Hippocampal formation (tissue), 2 donors: ENCODE results near the gene ARFGAP1.
"Not testable (repeated sequence)": the region's sequence is repeated elsewhere in the genome, so short reads cannot be mapped to it uniquely, and the experiment has no call there.

Source experiments
- DNase-seq, 2 donors: peaks; one replicate each; lab custom pipeline; 2025; lab: John Stamatoyannopoulos, UW

ARFGAP1 gene

GRCh38 chr20:63290136-63290676 lies 17.6 kb downstream of the ARFGAP1 start:
- DNase-seq, result no peak

GRCh38 chr20:63290677-63291472 lies 18.3 kb downstream of the ARFGAP1 start:
- DNase-seq, result no peak

- DNase-seq, result no peak
Observed at GRCh38 chr20:63291811-63292210, 19.2 kb downstream of the ARFGAP1 start.

GRCh38 chr20:63292292-63292701 lies 19.7 kb downstream of the ARFGAP1 start:
- no peak for DNase-seq

GRCh38 chr20:63292904-63293303 lies 20.3 kb downstream of the ARFGAP1 start, which contains the start of gene COL20A1:
Gene COL20A1, plus strand, starts transcription at chr20:63293186. Its CDS starts 1,922 bp downstream, at chr20:63295108.
- DNase-seq, result no peak

GRCh38 chr20:63293456-63293855 lies 20.8 kb downstream of the ARFGAP1 start:
- no peak for DNase-seq

GRCh38 chr20:63293871-63294535 lies 21.4 kb downstream of the ARFGAP1 start:
- no peak for DNase-seq

- no peak for DNase-seq
Observed at GRCh38 chr20:63294536-63294900, 21.9 kb downstream of the ARFGAP1 start.

GRCh38 chr20:63295018-63295417 lies 22.4 kb downstream of the ARFGAP1 start:
- DNase-seq, result no peak

- DNase-seq, result no peak
Observed at GRCh38 chr20:63295422-63295821, 22.8 kb downstream of the ARFGAP1 start.

- DNase-seq, result no peak
Observed at GRCh38 chr20:63295846-63296245, 23.2 kb downstream of the ARFGAP1 start.

GRCh38 chr20:63296531-63297299 lies 24.1 kb downstream of the ARFGAP1 start:
- no peak for DNase-seq

GRCh38 chr20:63297371-63297781 lies 24.8 kb downstream of the ARFGAP1 start:
- DNase-seq, result no peak

GRCh38 chr20:63297796-63298572 lies 25.4 kb downstream of the ARFGAP1 start:
- no peak for DNase-seq

- no peak for DNase-seq
Observed at GRCh38 chr20:63298731-63299312, 26.2 kb downstream of the ARFGAP1 start.

GRCh38 chr20:63301671-63302070 lies 29.1 kb downstream of the ARFGAP1 start:
- DNase-seq, result no peak

- DNase-seq, result no peak
Observed at GRCh38 chr20:63303095-63303666, 30.6 kb downstream of the ARFGAP1 start.

- DNase-seq, result no peak
Observed at GRCh38 chr20:63305393-63305792, 32.8 kb downstream of the ARFGAP1 start.

- not testable (repeated sequence) for DNase-seq
Observed at GRCh38 chr20:63305933-63306672, 33.5 kb downstream of the ARFGAP1 start.
